ENCODE measurements around the gene DOCK1.

- peak in 1 of 4 experiments; percentile 35 for TF ChIP-seq CTCF (IDR thresholded peaks at IDR 0.05)
- TF ChIP-seq POLR2AphosphoS5 (IDR thresholded peaks at IDR 0.05), result no peak
- no peak for TF ChIP-seq EP300 (IDR thresholded peaks at IDR 0.05)
- TF ChIP-seq POLR2A (IDR thresholded peaks at IDR 0.05), result no peak
Measured at GRCh38 chr10:127243490-127244272, 338.5 kb downstream of the DOCK1 start.
